ENCODE results near the gene USP49. TPM values are rescaled to one million over a fixed set of nuclear protein-coding genes. Genes with fewer than 3 reads are reported as not detected.

USP49 gene
- total and polyA plus RNA-seq, 2 of the 4 experiments (the other 2 are of a cell fraction): 1.4 to 2.1 TPM

DNA sequence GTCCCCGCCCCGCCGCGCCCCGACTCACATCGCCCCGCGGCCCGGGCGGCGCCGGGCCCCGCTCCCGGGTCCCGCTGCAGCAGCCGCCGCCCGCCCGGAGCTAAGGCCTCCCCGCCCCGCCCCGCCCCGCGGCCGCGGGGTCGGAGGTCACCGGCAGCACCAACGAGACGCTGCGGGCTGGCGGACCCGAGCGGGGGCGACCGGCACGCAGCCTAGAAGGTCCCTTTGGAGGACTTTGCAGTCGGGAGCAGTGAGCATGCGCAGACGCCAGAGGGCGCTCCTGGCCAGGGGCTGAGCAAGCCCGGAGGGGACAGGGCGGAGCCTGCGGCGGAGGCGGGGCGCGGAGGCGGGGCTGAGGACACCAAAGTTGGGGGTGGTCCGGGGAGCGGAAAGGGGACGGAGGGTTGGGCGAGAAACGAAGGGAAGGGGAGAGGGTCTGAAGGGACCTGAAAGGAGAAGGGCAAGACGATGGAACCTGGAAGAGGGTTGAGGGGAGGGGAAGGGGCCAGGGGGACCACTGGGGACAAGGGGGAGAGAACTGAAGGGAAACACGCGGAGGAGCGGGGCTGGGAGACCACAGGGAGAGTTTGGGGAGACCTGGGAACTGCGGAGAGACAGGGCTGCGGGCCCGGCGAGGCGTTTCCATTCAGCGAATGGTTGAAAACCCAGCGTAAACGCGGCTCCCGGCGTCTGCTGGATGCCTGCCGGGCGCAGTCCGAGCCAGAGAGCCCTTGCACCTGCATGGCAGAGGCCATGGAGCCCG lies 115.2 kb downstream of the USP49 start, which contains the start of gene FRS3:
TSS of gene FRS3 (minus strand) at position 113 of the 763 bp plus-strand sequence. CDS start 2,913 bp downstream, outside the sequence.
- ChIA-PET CTCF (no interaction called here), POLR2A (ENCODE audit: unreplicated experiment) (no interaction called here)
- ATAC-seq (ENCODE audit: low read depth) (peak; percentile 95), DNase-seq (peak; percentile 92)
- H4K8ac ChIP-seq (ENCODE audit: low read depth in 2 of 2, low read length in 2 of 2): peak within 1 kb of the TSS; percentile 40 to 66; a peak in 2 of 4 replicates
- peak within 1 kb of the TSS; percentile 6 for H2BK5ac ChIP-seq (ENCODE audit: low read depth, low read length, poor library complexity, severe bottlenecking)
- H3K4me2 ChIP-seq (ENCODE audit: low read depth, low read length): peak within 1 kb of the TSS; percentile 96
- no peak within 1 kb of the TSS for H3K56ac ChIP-seq (ENCODE audit: extremely low read depth, insufficient read depth, low read length)
- 0 out of 2 replicates have a peak within 1 kb of the TSS, but pooled peaks have one; percentile 29 for H2AK5ac ChIP-seq (ENCODE audit: low read depth, low read length)
- no peaks in the 10 kb centered on the region for H4K20me1 ChIP-seq (ENCODE audit: insufficient read depth, low read length)
- H2BK15ac ChIP-seq (ENCODE audit: low read depth, low read length): 0 out of 3 replicates have a peak within 1 kb of the TSS, but pooled peaks have one; percentile 0
- peaks cover 9% of the 10 kb centered on the region; the same call in 1 of the 2 replicates for H3K36me3 ChIP-seq (ENCODE audit: control insufficient read depth, insufficient read depth, low read length)
- peak within 1 kb of the TSS; percentile 79 for H3K23ac ChIP-seq (ENCODE audit: low read depth, low read length)
- no TSS peak for BruUV-seq (replicated peaks)
- H3K4me1 ChIP-seq (ENCODE audit: control insufficient read depth, insufficient read depth, low read length): peaks cover 9% of the 10 kb centered on the region
- WGBS, 2 experiments (ENCODE audit: extremely low coverage in 2 of 2, insufficient read length in 1 of 2): 0% methylated on average over 25 of the region's 73 CpGs; no CpG with 5 or more reads in 1 of the 2 experiments
- no peak within 1 kb of the TSS for H2BK20ac ChIP-seq (ENCODE audit: low read depth, low read length)
- H3K9ac ChIP-seq (ENCODE audit: low read depth, low read length): peak within 1 kb of the TSS; percentile 80
- peak within 1 kb of the TSS; percentile 48 for H2AK9ac ChIP-seq (replicated peaks; ENCODE audit: low read depth, low read length, poor library complexity)
- no peaks in the 10 kb centered on the region; the same call in 1 of the 2 replicates for H3K9me1 ChIP-seq (ENCODE audit: insufficient read depth, low read length)
- dilution Hi-C loops (cut with HindIII; ENCODE audit: low sequenced_read_pairs, unreplicated experiment) (no loop called here), intact Hi-C loops (cut with micrococcal nuclease) (loop anchor here (1.0 to 10.0 kb wide), 5 partner anchors 83 to 435 kb away; partner anchors contain the start of gene MRPS10), in situ Hi-C loops (cut with MboI; ENCODE audit: low sequenced_read_pairs) (loop anchor here (5.0 to 10.0 kb wide), 2 partner anchors 155 to 267 kb away; no protein-coding TSS in a partner anchor)
- peak within 1 kb of the TSS; percentile 58 for H3K4ac ChIP-seq (ENCODE audit: low read depth, low read length)
- peak within 1 kb of the TSS; percentile 60 for H4K5ac ChIP-seq (ENCODE audit: low read depth, low read length)
- peak within 1 kb of the TSS; percentile 77 for H3K14ac ChIP-seq (replicated peaks; ENCODE audit: low read depth, low read length)
- H3K27me3 ChIP-seq (ENCODE audit: control insufficient read depth, insufficient read depth, low read length): no peaks in the 10 kb centered on the region
- H2BK120ac ChIP-seq (ENCODE audit: low read depth, low read length): 0 out of 2 replicates have a peak within 1 kb of the TSS, but pooled peaks have one; percentile 22
- H3K79me1 ChIP-seq (ENCODE audit: low read depth in 1 of 2, low read length in 2 of 2): peaks cover 10 to 24% of the 10 kb centered on the region in 2 experiments
- no peaks in the 10 kb centered on the region for H3K9me3 ChIP-seq (ENCODE audit: control insufficient read depth, insufficient read depth, low read length)
- peak within 1 kb of the TSS; percentile 54 for H3K4me3 ChIP-seq (ENCODE audit: insufficient read depth, low read depth, low read length)
- H4K91ac ChIP-seq (ENCODE audit: insufficient read depth, low read depth, low read length): peak within 1 kb of the TSS; percentile 44
- H3K18ac ChIP-seq (ENCODE audit: low read depth, low read length): no peak within 1 kb of the TSS
- peak within 1 kb of the TSS; percentile 93 for H2AFZ ChIP-seq (replicated peaks; ENCODE audit: low read length, poor library complexity)
- H3K27ac ChIP-seq (ENCODE audit: insufficient read depth, low read length): peak within 1 kb of the TSS; percentile 38
- TF ChIP-seq NFE2L2 (IDR thresholded peaks at IDR 0.05; ENCODE audit: low read depth, low read length): no peak
- no peak for TF ChIP-seq CEBPB (IDR thresholded peaks at IDR 0.05; ENCODE audit: low read depth, low read length)
- no peak for TF ChIP-seq RFX5 (IDR thresholded peaks at IDR 0.05; ENCODE audit: low read depth, low read length)
- TF ChIP-seq, protein P1, sequence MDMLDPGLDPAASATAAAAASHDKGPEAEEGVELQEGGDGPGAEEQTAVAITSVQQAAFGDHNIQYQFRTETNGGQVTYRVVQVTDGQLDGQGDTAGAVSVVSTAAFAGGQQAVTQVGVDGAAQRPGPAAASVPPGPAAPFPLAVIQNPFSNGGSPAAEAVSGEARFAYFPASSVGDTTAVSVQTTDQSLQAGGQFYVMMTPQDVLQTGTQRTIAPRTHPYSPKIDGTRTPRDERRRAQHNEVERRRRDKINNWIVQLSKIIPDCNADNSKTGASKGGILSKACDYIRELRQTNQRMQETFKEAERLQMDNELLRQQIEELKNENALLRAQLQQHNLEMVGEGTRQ (IDR thresholded peaks at IDR 0.05; ENCODE audit: low read depth, low read length): no peak
- TF ChIP-seq RCOR1 (IDR thresholded peaks at IDR 0.05; ENCODE audit: insufficient replicate concordance, low read length): no peak
- TF ChIP-seq, protein P2, sequence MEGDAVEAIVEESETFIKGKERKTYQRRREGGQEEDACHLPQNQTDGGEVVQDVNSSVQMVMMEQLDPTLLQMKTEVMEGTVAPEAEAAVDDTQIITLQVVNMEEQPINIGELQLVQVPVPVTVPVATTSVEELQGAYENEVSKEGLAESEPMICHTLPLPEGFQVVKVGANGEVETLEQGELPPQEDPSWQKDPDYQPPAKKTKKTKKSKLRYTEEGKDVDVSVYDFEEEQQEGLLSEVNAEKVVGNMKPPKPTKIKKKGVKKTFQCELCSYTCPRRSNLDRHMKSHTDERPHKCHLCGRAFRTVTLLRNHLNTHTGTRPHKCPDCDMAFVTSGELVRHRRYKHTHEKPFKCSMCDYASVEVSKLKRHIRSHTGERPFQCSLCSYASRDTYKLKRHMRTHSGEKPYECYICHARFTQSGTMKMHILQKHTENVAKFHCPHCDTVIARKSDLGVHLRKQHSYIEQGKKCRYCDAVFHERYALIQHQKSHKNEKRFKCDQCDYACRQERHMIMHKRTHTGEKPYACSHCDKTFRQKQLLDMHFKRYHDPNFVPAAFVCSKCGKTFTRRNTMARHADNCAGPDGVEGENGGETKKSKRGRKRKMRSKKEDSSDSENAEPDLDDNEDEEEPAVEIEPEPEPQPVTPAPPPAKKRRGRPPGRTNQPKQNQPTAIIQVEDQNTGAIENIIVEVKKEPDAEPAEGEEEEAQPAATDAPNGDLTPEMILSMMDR (conservative IDR thresholded peaks at IDR 0.05; ENCODE audit: low read depth, low read length): peak; percentile 97
- TF ChIP-seq SMC3 (IDR thresholded peaks at IDR 0.05; ENCODE audit: low read depth, low read length): peak; percentile 87
- TF ChIP-seq MAZ (IDR thresholded peaks at IDR 0.05; ENCODE audit: borderline replicate concordance, low read depth, low read length): peak; percentile 91; the same call in 1 of the 2 replicates
- TF ChIP-seq FOS (IDR thresholded peaks at IDR 0.05; ENCODE audit: low read depth, low read length): no peak
- TF ChIP-seq POLR2A (IDR thresholded peaks at IDR 0.05; ENCODE audit: low read depth, low read length): no peak
- no peak for TF ChIP-seq MAFK (IDR thresholded peaks at IDR 0.05; ENCODE audit: low read depth, low read length)
- TF ChIP-seq MXI1 (IDR thresholded peaks at IDR 0.05; ENCODE audit: borderline replicate concordance, low read depth, low read length): peak; percentile 42; the same call in 1 of the 2 replicates
- peak; percentile 94 for TF ChIP-seq RAD21 (IDR thresholded peaks at IDR 0.05; ENCODE audit: low read length)
- no peak for TF ChIP-seq CHD1 (IDR thresholded peaks at IDR 0.05; ENCODE audit: low read depth, low read length)
- TF ChIP-seq BHLHE40 (IDR thresholded peaks at IDR 0.05; ENCODE audit: low read depth, low read length): no peak

All from IMR-90 (cell line).